ENCODE results near the gene ARSG.

The ARSG gene

DNA sequence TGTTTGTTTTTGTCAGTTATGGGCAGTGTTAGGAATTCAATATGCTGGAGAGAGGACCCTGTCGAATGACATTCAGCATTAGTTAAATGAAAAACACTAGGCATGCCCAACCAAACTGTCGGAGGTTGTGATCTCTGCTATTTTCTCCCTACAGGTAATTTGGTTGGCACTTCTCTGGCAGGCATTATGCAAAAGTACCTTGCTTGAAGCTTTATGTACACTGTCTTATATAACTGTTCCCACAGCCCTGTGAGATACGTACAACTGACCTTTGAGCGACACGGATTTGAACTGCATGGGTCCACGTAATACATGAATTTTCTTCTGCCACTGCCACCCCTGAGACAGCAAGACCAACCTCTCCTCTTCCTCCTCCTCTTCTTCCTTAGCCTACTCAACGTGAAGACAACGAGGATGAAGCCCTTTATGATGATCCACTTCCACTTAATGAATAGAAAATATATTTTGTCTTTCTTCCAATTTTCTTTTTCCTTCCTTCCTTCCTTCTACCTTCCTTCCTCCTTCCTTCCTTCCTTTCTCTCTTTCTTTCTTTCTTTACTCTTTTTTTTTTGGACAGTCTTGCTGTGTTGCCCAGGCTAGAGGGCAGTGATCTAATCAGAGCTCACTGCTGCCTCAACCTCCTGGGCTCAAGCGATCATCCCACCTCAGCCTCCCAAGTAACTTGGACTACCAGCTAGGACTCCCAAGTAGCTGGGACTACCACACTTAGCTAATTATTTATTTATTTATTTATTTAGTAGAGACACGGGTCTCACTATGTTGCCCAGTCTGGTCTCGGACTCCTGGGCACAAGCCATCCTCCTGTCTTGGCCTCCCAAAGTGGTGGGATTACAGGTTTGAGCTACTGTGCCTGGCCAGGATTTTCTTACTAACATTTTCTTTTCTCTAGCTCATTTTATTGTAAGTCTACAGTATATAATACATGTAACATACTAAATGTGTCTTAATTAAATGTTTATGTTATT lies 88.7 kb downstream of the ARSG start:
- no peak for DNase-seq

DNA sequence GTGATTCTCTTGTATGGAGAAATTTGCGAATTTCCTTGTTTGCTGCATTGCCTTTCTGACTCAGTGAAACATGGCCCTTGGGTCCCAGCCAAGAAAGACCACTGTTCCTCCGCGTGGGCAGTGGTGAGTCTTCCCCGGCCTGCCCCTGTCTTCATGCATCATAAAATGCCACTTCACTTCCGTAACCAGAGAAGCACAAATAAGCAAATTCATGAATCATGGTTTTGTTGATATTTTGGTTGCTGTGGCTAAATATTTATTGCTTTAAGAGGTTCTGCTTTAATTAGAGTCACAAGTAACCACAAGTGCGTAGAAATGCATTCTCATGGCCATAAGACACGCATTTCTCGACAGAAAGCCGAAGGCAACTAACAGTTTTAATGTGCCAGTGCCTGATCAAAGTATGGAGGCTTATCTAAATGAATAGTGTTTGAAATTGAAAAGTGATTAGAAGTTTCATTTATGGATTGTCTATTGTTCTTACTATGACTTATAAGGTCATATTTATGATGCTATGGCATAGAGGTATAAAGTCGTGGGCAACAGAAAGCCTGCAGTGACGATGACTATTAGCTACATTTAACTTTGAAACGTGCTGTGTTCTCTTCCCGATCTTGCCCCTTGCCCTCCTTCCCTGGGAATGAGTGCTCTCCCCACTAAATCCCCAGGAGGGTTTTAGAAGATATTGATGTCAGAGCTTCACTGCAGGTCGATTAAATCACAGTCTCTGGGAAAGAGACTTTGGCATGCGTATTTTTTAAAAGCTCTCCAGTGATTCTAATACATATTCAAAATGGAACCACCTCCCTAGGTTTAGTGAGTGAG lies 90.0 kb downstream of the ARSG start:
- DNase-seq: peak; percentile 11

DNA sequence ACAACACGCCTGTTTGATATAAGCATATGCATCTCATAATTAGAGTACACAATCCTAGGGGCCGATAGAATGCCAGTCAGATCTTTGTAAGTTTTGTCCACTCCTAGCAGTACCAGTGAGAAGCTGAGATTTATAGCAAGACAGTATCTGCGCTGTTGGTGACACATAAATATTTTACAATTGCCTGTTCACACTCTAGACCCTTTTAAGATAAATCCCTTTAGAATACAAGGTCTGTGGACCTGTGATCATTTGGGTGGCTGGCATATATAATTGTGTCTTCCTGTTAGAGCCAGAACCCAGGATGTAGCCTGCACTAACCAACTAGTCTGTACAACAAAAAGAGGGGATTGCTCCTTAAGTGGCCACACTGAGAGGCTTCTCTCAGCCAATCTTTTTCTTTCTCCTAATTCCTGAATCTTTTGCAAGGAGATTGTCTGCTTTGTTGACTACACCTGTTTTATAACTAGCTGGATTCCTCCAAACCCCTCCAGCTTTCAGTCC lies 91.3 kb downstream of the ARSG start:
- DNase-seq: no peak

GRCh38 chr17:68383120-68383442 lies 91.8 kb downstream of the ARSG start:
- DNase-seq: no peak

- no peak for DNase-seq
Measured at GRCh38 chr17:68383443-68384321, 92.4 kb downstream of the ARSG start.

DNA sequence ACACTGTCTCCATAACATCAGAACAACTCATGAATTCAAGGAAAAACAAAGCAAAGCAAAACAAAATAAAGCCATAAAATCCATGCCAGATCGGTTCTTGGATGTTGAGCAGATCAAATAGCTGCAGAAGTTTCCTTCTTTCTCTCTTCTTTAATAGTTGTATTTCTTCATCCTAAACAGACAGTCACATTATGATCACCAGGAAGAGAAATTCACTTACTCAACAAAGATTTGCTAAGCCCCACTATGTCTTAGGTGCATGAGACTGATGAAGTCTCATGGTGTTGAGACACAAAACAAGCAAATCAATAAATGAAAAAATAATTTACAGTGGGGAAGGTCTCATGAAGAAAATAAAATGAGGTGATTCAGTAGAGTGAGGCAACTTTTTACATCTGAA lies 93.2 kb downstream of the ARSG start:
- DNase-seq: no peak

DNA sequence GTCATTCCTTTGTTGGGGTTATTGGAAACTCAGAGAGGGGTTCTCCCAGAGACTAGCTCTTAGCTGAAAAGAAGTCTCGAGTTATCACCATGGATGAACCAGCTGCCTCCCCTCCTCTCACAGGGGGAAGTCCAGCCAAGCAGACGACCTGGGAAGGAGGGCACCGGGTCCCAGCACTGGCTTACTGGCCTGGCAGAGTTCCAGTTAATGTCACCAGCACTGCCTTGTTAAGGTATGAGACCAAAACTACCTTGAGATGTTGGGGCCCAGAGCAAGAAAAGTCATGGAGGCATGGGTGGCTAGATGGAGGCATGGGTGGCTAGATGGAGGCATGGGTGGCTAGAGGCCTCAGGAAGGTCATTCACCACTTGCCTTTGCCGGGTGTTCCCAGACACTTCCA lies 93.6 kb downstream of the ARSG start:
- DNase-seq: no peak

GRCh38 chr17:68385490-68386215 lies 94.4 kb downstream of the ARSG start:
- no peak for DNase-seq

DNA sequence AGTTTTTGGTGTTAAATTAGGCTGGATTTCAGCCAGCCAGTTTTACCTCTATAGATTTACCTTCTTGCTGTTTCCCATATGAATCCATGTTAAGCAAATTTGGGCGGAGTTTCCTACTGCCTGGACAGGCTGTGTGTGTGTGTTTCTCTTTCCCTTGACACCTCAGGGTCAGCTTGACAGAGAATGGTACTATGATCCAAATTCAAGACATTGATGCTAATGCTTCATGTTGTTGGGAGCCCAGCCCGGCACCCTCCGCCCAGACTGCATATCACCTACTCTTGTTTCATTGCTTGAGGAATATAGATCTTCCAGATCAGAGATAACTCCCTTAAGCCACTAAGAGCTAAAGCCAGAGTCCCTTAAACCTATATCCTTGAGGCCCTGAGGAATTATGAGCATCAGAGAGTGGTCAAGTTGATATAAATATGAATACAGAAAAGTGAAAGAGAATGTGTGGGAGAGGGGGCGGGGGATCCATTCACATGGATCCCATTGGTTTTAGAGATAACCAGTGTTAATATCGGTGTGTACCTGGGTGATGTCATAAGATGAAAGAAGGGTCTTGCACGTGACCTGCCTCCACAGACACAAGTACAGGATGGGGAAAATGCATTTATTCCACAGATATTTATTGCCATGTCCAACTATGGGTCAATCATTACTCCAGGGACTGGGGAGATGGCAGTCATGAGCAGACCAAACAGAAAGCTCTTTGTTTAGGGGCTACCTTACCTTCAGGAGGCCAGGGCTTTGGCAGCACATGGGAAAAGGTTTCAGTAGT lies 96.3 kb downstream of the ARSG start:
- DNase-seq: no peak

DNA sequence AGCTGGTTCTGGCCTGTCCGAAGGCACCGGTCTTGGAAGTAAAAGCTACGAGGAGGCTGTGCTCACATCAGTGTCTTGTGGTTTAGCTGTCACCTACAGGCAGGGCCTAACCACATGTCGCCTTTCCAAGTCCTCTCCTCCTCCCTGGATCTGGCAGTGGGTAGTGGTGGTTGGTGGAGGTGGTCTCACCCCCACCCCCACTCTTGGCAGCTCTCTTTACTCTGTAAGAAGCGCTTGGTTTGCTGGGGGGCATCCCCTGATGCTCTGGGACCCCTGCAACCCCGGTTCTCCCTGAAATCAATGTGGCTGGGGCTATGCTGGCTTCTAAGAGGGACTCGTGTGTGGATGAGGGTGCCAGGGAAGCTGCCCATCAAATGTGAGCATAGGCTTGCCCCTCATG lies 97.7 kb downstream of the ARSG start:
- no peak for DNase-seq

- no peak for DNase-seq
Measured at GRCh38 chr17:68390888-68391545, 99.7 kb downstream of the ARSG start.

DNA sequence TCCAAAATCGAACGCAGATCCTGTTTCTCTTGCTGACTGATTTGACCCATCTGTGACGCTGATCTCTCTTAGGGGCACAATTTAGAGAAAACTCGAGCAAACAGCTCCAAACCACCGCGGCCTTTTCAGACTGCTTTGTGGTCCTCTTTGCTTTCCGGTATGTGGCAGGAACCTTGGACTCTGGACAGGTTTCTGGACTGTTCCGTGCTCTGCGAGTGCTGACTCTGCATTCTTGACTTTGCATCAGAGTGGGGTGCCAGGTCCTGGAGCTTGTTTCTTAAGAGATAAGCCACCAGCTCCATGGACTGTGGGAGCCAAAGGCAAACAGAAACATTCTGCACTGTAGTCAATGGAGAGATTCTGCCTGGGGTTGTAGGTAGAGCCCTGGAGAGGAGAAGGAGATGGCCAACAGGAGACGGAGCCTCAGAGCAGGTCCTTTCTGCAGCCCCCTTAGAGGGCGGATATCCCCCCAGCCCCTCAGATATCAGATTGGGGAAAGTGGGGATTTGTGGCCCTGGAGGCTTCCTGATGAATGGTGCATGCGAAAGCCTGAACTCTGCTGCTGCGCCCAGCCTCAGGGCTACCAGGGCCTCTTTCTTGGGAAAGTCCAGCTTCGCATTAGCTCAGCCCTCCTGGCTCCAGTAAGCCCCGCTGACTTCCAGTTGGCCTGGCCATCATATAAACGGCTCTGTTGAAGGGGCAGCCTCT lies 100.4 kb downstream of the ARSG start:
- DNase-seq: no peak

DNA sequence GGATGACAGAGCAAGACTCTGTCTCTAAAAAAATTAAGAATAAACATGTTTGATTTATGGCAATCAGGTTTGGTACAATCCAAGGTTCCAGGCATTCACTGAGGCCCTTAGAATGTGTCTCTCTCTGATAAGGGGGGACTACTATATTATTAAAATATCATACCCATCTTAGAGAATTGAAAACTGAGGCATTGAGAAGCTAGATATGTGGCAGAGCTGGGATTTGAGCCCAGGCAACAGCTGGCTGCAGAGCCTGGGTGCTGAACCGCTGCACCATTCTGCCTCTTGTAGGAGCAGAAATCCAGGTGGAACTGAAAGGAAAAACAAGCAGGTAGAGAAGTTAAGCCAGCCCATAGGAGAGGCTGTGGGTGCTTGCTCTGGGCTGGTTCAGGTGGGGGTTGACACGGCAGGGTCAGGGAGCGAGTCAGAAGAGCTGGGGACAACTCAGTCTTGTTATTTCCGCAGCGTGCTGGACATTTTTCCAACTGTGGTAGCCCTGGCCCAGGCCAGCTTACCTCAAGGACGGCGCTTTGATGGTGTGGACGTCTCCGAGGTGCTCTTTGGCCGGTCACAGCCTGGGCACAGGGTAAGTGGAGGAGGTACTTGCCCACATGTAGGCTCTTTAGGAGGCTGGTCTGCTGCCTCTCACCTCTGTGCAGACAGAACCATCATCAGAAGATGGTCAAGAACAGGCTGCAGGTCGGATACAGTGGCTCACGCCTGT lies 103.5 kb downstream of the ARSG start:
- DNase-seq: no peak

DNA sequence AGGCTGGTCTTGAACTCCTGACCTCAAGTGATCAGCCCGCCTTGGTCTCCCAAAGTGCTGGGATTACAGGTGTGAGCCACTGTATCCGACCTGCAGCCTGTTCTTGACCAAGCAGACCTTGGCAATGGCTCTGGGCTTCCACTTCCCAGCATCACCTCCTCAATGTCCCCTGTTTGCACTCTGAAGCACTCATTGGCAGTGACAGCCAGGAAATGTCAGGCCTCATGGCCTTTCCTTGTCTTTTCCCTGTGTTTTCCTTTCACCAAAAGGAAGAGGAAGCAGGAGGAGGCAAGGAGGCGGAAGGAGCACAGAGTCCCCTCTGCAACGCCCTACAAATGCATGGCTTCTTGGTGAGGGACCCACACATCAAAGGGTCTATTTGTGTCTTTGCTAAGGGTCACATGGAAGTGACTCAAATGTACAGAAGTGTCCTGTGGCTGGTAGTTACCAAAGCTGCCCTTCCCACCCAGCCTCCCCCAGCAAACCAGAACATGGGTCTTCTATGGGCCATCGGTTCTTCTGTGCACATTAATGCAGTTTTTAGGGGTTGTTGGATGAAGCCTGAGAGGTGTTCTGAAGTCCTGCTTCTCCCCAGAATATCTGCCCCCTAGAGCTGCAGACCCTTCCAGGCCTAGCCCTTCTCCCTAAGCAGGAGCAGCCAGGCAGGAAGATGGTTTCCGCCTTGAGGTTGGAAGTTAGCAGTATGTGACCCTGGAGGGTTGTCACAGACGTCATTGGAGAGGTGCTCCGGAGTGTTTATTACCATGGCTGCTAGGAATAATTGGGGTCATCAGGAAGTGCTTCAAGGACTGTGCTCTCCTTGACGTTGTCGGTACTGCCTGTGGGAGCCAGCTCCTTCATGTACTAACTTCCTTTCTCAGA lies 105.2 kb downstream of the ARSG start:
- DNase-seq: no peak

DNA sequence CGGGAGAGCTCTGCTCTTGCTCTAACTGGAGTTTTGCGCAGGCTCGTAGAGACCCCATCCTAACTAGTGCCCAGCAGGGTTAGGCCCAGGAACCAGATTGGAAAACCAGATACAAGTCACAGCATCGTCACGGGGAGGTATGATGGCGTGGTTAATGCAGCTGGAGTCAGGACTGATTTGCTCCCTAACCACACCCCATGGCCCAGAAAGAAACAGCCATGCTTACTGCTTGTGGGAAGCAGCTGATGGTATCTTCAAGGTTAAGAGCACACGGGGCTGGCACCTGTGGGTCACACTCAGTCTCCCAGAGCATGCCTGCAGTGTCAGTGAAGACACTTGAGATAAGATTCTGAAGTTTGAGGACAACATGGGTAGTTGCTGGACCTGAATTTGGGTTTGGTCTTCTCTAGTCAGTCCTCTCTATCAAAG lies 105.8 kb downstream of the ARSG start:
- no peak for DNase-seq

GRCh38 chr17:68398691-68399637 lies 107.7 kb downstream of the ARSG start:
- DNase-seq: peak; percentile 80
